HG02981 (cell line): Measurements from ENCODE around the gene TERC.
"Not testable (repeated sequence)": the region's sequence is repeated elsewhere in the genome, so short reads cannot be mapped to it uniquely, and the experiment has no call there.

Experiments
- ATAC-seq: cut with Tn5 transposase; IDR thresholded peaks from one replicate; pipeline ENCODE4 v1.9.1; 2021; ENCODE audit warnings: mild to moderate bottlenecking, moderate library complexity; ENCODE audit not compliant: unreplicated experiment

The TERC gene

DNA sequence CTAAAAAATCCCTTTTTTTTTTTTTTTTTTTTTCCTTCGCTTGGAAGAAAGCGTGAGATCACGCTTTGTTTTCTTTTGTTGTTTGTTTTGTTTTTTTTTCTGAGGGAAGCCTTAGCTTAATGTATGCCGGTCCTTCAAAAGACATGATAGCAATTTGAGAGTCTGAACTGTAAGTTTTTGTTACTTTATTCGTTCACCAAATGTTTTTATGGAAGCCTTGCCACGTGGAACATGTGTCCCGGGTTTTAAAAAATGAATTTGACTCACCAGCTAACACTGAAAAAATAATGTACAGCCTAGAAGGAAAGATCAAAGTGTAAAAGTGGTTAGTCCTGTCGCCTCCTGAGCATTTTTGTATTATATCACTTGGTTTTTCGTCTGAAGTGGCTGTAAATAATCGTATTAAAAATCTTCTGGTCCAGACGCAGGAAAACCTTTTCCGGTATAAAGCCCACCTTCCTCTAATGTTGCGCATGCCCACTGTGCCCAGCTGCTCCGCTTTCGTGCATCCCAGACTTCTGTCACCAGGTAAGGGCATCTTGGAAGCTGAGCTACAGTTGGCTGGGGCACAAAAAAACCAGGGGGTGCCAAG, 7.5 kb upstream of the TERC start:
- ATAC-seq, result peak; percentile 7

DNA sequence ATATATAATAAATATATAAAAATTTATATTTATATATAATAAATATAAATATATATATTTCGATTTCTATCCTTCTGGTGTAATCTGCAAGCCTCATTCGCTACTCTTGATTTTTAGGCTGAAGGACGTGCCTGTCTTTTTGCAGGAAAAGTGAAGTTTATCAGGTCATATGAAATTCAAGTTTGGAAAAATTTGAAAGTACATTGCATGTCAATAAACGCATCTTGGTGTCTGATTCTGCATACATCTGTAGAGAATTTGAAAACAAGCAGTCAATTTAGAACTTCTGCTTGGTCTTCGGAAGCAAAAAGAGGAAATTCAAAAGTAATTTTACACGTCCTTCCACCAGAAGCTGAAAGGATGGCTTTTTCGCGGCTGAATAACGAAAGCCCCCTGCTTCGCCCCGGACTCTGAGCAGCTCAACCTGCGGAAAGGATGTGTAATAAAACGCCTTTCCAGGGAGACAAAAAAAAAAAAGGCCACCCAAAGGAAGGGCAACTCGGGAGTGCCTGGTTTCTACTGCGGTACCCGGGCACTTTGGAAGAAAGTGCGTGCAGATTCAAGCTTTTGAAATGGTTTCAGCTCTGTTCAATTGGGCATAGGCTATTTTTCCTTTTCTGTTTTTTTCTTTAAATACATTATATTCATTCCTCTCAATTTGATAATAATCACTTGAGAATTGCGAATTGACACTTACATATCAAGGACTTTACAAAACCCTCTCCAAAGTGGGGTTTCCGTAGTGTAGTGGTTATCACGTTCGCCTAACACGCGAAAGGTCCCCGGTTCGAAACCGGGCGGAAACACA, 6.8 kb upstream of the TERC start:
- ATAC-seq, result no peak

DNA sequence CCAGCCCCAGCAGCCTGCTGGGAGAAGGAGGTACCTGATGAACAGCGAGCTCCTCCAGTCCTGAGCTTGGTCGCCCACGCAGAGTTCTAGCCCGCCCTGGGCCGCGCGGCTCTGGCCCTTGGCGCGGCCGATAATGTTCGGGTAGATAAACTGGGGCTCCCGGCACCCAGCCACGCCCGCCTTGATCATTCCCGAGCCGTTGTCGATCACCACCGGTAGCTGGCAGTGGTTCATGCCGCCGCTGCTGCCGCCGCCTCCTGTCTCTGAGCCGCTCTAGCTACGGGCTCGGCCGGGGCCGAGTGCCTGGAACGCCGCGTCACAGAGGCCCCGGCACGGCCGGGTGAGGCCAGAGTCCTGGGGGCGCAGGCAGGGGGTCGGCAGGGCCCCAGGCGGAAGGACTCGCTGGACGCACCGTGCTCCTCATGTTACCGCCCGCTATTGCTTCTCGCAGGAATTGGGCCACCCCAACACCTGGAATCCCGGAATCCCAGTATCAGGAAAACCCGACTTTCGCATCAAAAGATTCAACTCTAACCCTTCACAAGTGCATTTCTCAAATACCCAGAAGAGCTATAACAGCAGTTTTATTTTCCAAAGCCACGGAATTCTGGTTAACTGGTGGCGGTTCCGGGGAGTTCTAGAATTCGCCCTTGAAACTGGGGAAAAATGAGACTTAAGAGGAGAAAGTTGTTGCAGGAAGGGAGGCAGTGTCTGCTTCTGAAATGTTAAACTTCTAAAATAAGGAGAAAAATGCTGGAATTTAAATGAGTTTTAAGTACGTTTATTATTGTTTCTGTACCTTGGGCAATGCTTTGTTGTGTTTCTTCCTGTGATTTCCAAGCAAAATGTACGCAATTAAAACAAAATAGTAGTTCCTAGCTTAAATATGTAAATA, 4.7 kb upstream of the TERC start, which contains the start of gene ACTRT3:
ACTRT3 (minus strand) TSS at position 275 of the 895 bp plus-strand sequence; CDS start at position 234, 41 bp downstream.
- peak; percentile 24 for ATAC-seq

- ATAC-seq, result peak; percentile 25
These were observed 463 bp downstream of the TERC start for GRCh38 chr3:169764312-169764881.

DNA sequence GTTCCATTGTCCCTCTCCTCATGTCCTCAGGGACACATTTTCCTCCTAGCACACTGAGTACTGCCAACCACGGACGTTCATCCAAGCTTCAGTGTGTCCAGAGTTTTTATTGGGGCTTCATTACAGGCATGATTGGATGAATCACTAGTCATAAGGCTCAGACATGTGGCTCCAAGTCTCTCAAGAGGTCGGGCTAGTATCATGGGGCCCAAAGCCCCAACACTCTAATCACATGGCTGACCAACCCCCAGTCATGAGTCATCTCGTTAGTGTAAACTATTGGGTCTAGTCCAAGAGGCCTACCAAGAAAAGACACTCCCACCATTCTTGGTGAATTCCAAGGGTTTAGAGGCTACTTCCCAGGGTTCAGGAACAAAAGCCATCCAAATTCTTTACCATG, 4.4 kb downstream of the TERC start:
- no peak for ATAC-seq

GRCh38 chr3:169759256-169759655, 5.6 kb downstream of the TERC start:
- peak; percentile 69 for ATAC-seq

DNA sequence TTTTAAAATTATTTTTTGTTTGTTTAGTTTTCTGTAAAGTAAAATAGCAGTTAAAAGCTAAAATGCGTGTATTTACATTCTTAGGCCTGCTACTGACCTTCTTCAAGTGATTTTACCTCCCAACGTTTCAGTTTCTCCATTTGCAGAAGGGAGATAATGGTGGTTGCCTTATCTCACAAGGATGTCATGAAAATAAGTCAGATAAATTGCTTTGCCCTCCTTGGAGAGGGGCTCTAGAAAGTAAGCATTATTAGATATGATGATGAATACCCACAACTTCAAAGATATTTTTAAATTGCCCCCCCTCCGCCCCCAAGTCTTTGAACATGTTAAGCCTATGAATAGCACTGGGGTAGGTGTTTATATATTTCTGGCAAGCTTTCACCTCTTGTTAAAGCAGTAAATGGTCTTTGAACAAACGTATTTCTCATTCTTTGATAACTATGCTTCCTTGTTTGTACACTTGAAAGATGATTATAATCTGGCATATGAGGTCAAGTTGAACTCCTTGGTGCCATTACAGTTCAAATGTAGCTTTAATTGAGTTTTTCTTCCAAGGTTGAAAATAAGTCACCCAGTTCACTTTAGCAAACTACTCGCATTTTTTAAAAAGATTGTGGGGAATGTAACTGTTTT, 6.4 kb downstream of the TERC start:
- ATAC-seq, result no peak

GRCh38 chr3:169755488-169755887, 9.4 kb downstream of the TERC start:
- no peak for ATAC-seq

GRCh38 chr3:169754711-169755110, 10.1 kb downstream of the TERC start:
- ATAC-seq, result no peak

DNA sequence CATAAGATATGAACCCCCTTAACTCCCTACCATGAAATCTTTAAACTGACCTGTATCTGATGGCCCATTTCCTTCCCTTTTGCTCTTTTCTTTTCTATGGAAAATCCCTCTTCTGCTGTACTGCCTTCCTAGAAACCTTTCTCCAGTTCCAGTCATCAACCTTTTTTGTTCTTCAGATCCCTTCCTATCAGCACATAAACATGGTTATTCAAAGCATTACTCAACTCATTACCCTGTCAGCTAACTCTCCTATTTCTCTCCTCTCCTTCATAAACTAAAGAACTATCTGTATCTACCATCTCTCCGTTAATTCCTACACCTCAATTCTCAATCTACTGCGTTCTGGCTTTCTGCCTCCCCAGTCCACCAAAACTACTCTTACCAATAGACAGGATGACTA, 13.0 kb downstream of the TERC start:
- no peak for ATAC-seq

DNA sequence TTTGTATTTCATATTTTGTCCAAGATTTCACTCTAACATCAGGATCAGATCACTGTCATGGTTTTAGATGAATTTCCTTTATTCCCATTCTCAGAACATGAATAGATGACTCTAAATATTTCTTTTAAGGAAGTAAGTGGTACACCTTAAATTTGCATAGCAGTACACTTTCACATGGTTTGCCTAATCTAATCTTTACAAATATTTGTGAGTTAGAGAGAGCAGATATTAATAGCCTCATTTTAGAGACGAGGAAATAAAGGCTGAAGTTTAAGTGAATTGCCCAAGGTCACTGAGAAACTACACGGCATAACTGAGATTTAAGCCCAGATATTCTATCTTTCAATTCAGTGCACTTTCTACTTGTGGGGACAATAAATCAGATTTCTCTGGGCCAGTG, 14.2 kb downstream of the TERC start:
- ATAC-seq, result no peak

DNA sequence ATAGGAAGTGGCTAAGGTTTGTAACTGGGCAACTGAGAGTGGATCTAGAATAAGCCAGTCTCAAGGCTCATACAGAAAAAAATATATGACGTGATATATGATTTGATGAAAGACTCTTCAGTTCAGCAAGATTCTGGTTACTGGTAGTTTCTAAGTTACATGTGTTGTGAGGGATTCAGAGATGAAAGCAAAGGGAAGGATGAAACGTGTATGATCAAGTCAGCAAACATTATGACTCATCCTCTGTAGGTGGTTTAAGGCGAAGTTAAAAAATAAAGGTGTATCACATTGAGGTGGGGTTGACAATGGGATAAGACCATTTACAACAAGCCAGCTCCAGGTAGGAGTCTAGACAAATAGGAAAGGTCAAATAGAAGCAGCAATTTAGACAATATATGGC, 16.2 kb downstream of the TERC start:
- ATAC-seq, result no peak

DNA sequence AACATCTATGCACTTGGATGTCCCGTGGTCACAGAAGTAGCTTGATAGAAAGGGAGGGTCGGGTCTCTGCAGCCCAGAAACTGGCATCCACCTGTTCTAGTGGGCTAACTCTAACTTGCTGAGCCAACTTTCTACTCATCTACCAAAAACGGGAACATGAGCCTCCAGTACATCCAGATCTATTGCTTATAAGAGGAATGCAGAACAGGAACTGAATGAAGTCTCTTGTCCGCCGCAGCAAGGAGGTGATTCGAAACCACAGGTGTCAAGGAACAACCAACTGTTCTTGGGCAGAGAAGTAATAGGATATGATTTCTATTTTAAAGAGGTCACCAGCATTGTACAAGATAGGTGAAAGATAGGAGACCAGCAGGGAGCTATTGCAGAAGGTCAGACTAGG, 17.9 kb downstream of the TERC start:
- ATAC-seq, result no peak

- no peak for ATAC-seq
These were observed 20.4 kb downstream of the TERC start for GRCh38 chr3:169744366-169745054.

GRCh38 chr3:169739067-169739466, 25.8 kb downstream of the TERC start:
- no peak for ATAC-seq

- ATAC-seq, result not testable (repeated sequence)
These were observed 33.0 kb downstream of the TERC start for GRCh38 chr3:169731857-169732256.

DNA sequence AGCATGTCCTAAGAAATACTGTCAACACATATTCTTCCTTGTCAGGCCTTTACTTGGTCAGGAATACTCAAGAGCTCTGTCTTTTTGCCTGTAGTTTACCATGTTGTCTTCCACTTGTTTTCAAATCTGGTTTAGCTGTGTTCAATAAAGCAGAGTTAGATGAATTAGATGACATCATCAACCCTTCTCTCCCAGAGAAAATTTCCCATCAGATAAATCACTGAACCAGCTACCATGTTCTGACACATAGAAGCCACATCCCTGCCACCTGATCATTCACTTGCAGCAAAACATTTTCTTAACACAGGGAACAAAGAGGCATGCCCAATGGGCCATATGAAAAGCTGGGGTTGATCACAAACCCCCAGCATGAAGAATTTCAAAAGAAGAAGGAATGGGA, 42.1 kb downstream of the TERC start:
- no peak for ATAC-seq

DNA sequence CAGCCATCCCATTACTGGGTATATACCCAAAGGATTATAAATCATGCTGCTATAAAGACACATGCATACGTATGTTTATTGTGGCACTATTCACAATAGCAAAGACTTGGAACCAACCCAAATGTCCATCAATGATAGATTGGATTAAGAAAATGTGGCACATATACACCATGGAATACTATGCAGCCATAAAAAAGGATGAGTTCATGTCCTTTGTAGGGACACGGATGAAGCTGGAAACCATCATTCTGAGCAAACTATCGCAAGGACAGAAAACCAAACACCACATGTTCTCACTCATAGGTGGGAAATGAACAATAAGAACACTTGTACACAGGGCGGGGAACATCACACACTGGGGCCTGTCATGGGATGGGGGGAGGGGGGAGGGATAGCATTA, 46.4 kb downstream of the TERC start:
- not testable (repeated sequence) for ATAC-seq
